Suprapubic skin (tissue), 4 donors: Measurements from ENCODE around the gene LAMC3.

Experiments
- EP300 ChIP-seq: sonication (generic); formaldehyde crosslinking; IDR thresholded peaks from one replicate; pipeline ENCODE4 v1.6.1; 2017; ENCODE audit warnings: antibody characterized with exemption
- POLR2A ChIP-seq, 2 donors: fragments of 450-650 bp; IDR thresholded peaks; one replicate each; pipeline ENCODE4 v1.6.1; 2017; ENCODE audit warnings: antibody characterized with exemption in 2 of 2, mild to moderate bottlenecking in 2 of 2, moderate library complexity in 2 of 2
- POLR2AphosphoS5 ChIP-seq, 3 donors: sonication (generic); formaldehyde crosslinking; IDR thresholded peaks; one replicate each; pipeline ENCODE4 v1.6.1; 2017; ENCODE audit warnings: antibody characterized with exemption in 3 of 3
- TF ChIP-seq, protein P1 (sequence below), 2 donors: fragments of 200-600 bp in 1 of 2; fragments of 450-650 bp in 1 of 2; sonication (generic) in 1 of 2; IDR thresholded peaks; one replicate each; pipeline ENCODE4 v1.5.1; 2016 to 2019; ENCODE audit warnings: antibody characterized with exemption in 2 of 2, mild to moderate bottlenecking in 1 of 2, moderate library complexity in 1 of 2

DNA sequence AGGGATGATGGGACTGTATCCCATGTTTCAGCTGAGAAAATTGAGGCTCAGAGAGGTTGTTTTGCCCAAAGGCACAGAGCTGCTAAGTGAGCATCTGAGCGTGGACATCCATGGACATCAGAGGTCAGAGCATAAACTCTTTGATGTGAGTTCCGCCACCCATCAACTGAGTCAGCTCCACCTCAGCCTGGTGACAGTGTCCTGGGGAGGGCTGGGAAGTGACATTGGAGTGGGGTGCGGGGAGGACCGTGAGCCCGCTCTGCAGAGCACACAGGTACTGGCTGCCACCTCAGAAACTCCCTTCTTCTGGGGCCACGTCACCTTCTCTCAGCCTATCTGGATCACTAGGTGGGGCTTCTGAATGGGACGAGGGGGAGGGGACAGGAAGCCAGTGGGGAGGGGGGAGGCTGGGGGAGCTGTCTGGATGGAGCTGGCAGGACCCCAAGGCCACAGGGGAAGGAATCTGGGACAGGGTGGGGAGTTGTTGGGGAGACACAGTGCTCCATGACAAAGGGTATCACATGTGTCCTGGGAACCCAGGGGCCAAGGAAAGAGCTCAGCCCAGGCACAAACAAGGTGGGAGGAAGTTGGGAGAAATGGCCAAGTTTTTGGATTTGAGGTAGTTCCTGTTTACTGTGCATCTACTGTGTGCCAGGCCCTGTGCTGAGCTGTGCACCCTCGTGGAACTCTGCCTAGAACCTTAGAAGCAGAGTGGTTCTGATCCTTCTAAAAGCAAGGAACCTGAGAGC is 2.5 kb downstream of the LAMC3 start:
- TF ChIP-seq, protein P1, sequence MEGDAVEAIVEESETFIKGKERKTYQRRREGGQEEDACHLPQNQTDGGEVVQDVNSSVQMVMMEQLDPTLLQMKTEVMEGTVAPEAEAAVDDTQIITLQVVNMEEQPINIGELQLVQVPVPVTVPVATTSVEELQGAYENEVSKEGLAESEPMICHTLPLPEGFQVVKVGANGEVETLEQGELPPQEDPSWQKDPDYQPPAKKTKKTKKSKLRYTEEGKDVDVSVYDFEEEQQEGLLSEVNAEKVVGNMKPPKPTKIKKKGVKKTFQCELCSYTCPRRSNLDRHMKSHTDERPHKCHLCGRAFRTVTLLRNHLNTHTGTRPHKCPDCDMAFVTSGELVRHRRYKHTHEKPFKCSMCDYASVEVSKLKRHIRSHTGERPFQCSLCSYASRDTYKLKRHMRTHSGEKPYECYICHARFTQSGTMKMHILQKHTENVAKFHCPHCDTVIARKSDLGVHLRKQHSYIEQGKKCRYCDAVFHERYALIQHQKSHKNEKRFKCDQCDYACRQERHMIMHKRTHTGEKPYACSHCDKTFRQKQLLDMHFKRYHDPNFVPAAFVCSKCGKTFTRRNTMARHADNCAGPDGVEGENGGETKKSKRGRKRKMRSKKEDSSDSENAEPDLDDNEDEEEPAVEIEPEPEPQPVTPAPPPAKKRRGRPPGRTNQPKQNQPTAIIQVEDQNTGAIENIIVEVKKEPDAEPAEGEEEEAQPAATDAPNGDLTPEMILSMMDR (IDR thresholded peaks at IDR 0.05): no peak
- TF ChIP-seq POLR2A (IDR thresholded peaks at IDR 0.05) (no peak), EP300 (no peak), POLR2AphosphoS5 (IDR thresholded peaks at IDR 0.05) (no peak)
